GM12801 (cell line): Measurements from ENCODE around the gene TCP1.

Experiments
- TF ChIP-seq, protein P1 (sequence below): IDR thresholded peaks from one replicate; pipeline ENCODE4 v1.5.1; 2011; ENCODE audit warnings: control low read depth; ENCODE audit not compliant: insufficient read length; ENCODE audit errors: extremely low read depth

The TCP1 gene

GRCh38 chr6:159761129-159761872 lies 28.1 kb downstream of the TCP1 start:
- TF ChIP-seq, protein P1, sequence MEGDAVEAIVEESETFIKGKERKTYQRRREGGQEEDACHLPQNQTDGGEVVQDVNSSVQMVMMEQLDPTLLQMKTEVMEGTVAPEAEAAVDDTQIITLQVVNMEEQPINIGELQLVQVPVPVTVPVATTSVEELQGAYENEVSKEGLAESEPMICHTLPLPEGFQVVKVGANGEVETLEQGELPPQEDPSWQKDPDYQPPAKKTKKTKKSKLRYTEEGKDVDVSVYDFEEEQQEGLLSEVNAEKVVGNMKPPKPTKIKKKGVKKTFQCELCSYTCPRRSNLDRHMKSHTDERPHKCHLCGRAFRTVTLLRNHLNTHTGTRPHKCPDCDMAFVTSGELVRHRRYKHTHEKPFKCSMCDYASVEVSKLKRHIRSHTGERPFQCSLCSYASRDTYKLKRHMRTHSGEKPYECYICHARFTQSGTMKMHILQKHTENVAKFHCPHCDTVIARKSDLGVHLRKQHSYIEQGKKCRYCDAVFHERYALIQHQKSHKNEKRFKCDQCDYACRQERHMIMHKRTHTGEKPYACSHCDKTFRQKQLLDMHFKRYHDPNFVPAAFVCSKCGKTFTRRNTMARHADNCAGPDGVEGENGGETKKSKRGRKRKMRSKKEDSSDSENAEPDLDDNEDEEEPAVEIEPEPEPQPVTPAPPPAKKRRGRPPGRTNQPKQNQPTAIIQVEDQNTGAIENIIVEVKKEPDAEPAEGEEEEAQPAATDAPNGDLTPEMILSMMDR, result no peak

- TF ChIP-seq, protein P1, result no peak
These were observed 28.8 kb downstream of the TCP1 start for GRCh38 chr6:159760602-159761057.

DNA sequence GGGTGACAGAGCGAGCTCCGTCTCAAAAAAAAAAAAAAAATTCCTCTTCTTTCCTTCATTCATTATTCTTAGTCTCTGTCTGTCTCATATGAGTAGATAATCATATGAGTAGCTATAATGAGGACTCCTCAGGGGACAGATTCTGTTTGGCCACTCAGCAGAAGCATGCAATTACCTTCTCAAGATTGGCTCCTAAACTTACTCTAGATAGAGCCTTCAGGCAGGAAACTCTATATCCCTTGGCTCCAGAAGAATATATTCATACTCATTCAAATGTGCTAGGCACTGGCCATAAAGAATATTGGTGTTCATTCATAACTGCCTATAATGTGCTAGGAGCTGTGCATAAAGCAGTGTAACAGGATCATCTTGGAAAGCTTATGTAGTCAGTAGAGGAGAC lies 29.8 kb downstream of the TCP1 start:
- TF ChIP-seq, protein P1, result no peak

GRCh38 chr6:159758031-159759001 lies 31.1 kb downstream of the TCP1 start:
- TF ChIP-seq, protein P1, result no peak

- TF ChIP-seq, protein P1, result no peak
These were observed 32.9 kb downstream of the TCP1 start for GRCh38 chr6:159756508-159756907.

DNA sequence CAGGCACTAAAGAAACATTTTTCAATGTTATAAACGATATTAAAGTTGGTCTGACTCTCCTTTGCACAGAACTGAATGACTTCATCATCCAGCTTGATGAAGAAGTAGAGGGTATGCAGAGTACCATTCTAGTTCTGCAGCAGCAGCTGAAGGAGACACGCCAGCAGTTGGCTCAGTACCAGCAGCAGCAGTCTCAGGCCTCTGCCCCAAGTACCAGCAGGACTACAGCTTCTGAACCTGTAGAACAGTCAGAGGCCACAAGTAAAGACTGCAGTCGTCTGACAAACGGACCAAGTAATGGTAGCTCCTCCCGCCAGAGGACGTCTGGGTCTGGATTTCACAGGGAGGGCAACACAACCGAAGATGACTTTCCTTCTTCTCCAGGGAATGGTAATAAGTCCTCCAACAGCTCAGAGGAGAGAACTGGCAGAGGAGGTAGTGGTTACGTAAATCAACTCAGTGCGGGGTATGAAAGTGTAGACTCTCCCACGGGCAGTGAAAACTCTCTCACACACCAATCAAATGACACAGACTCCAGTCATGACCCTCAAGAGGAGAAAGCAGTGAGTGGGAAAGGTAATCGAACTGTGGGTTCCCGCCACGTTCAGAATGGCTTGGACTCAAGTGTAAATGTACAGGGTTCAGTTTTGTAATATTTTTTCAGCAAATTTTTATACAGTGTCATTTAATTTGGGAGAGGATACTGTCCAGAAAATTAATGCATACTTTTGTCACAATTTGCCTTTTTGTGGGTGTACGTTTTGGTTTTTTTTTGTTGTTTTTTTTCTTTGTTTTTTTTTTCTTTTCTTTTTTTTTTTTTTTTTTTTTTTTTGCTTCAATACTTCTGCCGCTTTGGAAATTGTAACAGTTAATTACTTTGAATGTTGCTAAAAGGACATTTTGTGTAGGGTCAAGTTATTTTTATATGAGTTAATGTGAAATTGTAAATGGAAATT lies 34.2 kb downstream of the TCP1 start:
- TF ChIP-seq, protein P1, result no peak
